HL-60 (cell line): ENCODE measurements around the gene SEPSECS.

Source experiments
- DNase-seq, 2 experiments: peaks; one replicate each; pipeline ENCODE4 v3.0.0-alpha.2; 2010 to 2020; ENCODE audit warnings: low read depth in 1 of 2, low spot score in 1 of 2
- H3K27ac ChIP-seq: fragments of 250-450 bp; sonication (Bioruptor Pico); replicated peaks from 2 replicates; pipeline ENCODE4 v1.5.1; 2020; ENCODE audit warnings: mild to moderate bottlenecking, moderate library complexity
- H3K27me3 ChIP-seq: fragments of 250-450 bp; sonication (Bioruptor Pico); 2 replicates; pipeline ENCODE4 v1.5.1; 2021; ENCODE audit warnings: mild to moderate bottlenecking, moderate library complexity; ENCODE audit not compliant: insufficient read depth, poor library complexity, severe bottlenecking
- H3K4me3 ChIP-seq: replicated peaks from 2 replicates; pipeline ENCODE4 v1.5.1; 2011; ENCODE audit warnings: mild to moderate bottlenecking, control low read depth, low read length; ENCODE audit not compliant: insufficient read depth
- CTCF ChIP-seq: IDR thresholded peaks from one replicate; pipeline ENCODE4 v1.5.1; 2011; ENCODE audit warnings: low read length, control low read depth, inconsistent platforms; ENCODE audit not compliant: insufficient read depth
- GABPA ChIP-seq: IDR thresholded peaks from 2 replicates; pipeline ENCODE4 v1.6.1; 2012; ENCODE audit warnings: low read depth
- POLR2AphosphoS5 ChIP-seq: IDR thresholded peaks from 2 replicates; pipeline ENCODE4 v1.6.1; 2012; ENCODE audit warnings: low read depth
- REST ChIP-seq: IDR thresholded peaks from 2 replicates; pipeline ENCODE4 v1.6.1; 2012; ENCODE audit warnings: low read depth; ENCODE audit not compliant: insufficient replicate concordance
- SPI1 ChIP-seq: IDR thresholded peaks from 2 replicates; pipeline ENCODE4 v1.6.1; 2012; ENCODE audit warnings: low read depth, mild to moderate bottlenecking, borderline replicate concordance

The SEPSECS gene

GRCh38 chr4:25098964-25099891 is 61.0 kb downstream of the SEPSECS start:
- no peak for DNase-seq
- H3K4me3 ChIP-seq: no peak overlapping the region
- H3K27me3 ChIP-seq: no peaks in the 10 kb centered on the region
- TF ChIP-seq SPI1 (no peak), POLR2AphosphoS5 (no peak), REST (no peak), GABPA (no peak), CTCF (no peak)
- no peak overlapping the region for H3K27ac ChIP-seq

- TF ChIP-seq POLR2AphosphoS5: no peak
- 0 out of 2 replicates have a peak, but pooled peaks have one; percentile 31 for TF ChIP-seq SPI1
- DNase-seq: peak; percentile 57 to 61
- Histone ChIP-seq H3K27me3 (no peaks in the 10 kb centered on the region), H3K4me3 (no peak overlapping the region), H3K27ac (no peak overlapping the region)
These were observed 63.2 kb downstream of the SEPSECS start for GRCh38 chr4:25096981-25097443.

GRCh38 chr4:25096251-25096980 is 63.8 kb downstream of the SEPSECS start:
- Histone ChIP-seq H3K27ac (no peak overlapping the region), H3K27me3 (no peaks in the 10 kb centered on the region), H3K4me3 (no peak overlapping the region)
- no peak for DNase-seq
- TF ChIP-seq REST: no peak
- TF ChIP-seq POLR2AphosphoS5: no peak
- no peak for TF ChIP-seq SPI1
- TF ChIP-seq CTCF: no peak
- TF ChIP-seq GABPA: no peak

GRCh38 chr4:25095837-25096236 is 64.4 kb downstream of the SEPSECS start:
- TF ChIP-seq POLR2AphosphoS5: no peak
- no peak for TF ChIP-seq GABPA
- no peak for TF ChIP-seq SPI1
- TF ChIP-seq CTCF: no peak
- no peak for TF ChIP-seq REST
- no peak overlapping the region for H3K27ac ChIP-seq
- H3K27me3 ChIP-seq: no peaks in the 10 kb centered on the region
- no peak for DNase-seq
- no peak overlapping the region for H3K4me3 ChIP-seq
